ENCODE results near the gene PSEN1.

GRCh38 chr14:73142216-73142615 lies 5.9 kb downstream of the PSEN1 start:
- TF ChIP-seq SIN3A (IDR thresholded peaks at IDR 0.05; ENCODE audit: low read depth, low read length) = no peak
- TF ChIP-seq JUNB (IDR thresholded peaks at IDR 0.05) = no peak
- no peak for TF ChIP-seq CTCF (IDR thresholded peaks at IDR 0.05 in 2 of 3, conservative IDR thresholded peaks at IDR 0.05 in 1 of 3; ENCODE audit: control insufficient read depth in 2 of 3, extremely low read depth in 1 of 3, insufficient read depth in 1 of 3, low read depth in 3 of 3, low read length in 3 of 3)
- TF ChIP-seq EZH2 (IDR thresholded peaks at IDR 0.05; ENCODE audit: borderline replicate concordance, control insufficient read depth, low read depth, low read length) = no peak
- no peak for TF ChIP-seq CBX3 (IDR thresholded peaks at IDR 0.05; ENCODE audit: borderline replicate concordance, low read depth)
- TF ChIP-seq SP1 (IDR thresholded peaks at IDR 0.05; ENCODE audit: low read depth, low read length) = no peak
- TF ChIP-seq SUZ12 (IDR thresholded peaks at IDR 0.05; ENCODE audit: unreplicated experiment) = no peak
- TF ChIP-seq TBL1XR1 (IDR thresholded peaks at IDR 0.05; ENCODE audit: low read depth, low read length) = no peak
- TF ChIP-seq HDAC2 (IDR thresholded peaks at IDR 0.05) = no peak
- TF ChIP-seq RFX5 (IDR thresholded peaks at IDR 0.05; ENCODE audit: low read depth, low read length) = no peak
- no peak for TF ChIP-seq ZNF274 (IDR thresholded peaks at IDR 0.05; ENCODE audit: insufficient read depth, insufficient read length)
- no peak for TF ChIP-seq BRCA1 (IDR thresholded peaks at IDR 0.05; ENCODE audit: low read depth, low read length)

Measured in GM12878 (cell line).